Fibroblast of skin of right biceps (primary cell): ENCODE measurements around the gene ELP1.
A peak's percentile ranks its signal among the peaks of the same experiment; 100 is the strongest.
"Not testable (repeated sequence)": the region's sequence is repeated elsewhere in the genome, so short reads cannot be mapped to it uniquely, and the experiment has no call there.

ENCODE experiments used
- DNase-seq: peaks from one replicate; pipeline ENCODE4 v3.0.0-alpha.2; 2013

Gene ELP1, protein sequence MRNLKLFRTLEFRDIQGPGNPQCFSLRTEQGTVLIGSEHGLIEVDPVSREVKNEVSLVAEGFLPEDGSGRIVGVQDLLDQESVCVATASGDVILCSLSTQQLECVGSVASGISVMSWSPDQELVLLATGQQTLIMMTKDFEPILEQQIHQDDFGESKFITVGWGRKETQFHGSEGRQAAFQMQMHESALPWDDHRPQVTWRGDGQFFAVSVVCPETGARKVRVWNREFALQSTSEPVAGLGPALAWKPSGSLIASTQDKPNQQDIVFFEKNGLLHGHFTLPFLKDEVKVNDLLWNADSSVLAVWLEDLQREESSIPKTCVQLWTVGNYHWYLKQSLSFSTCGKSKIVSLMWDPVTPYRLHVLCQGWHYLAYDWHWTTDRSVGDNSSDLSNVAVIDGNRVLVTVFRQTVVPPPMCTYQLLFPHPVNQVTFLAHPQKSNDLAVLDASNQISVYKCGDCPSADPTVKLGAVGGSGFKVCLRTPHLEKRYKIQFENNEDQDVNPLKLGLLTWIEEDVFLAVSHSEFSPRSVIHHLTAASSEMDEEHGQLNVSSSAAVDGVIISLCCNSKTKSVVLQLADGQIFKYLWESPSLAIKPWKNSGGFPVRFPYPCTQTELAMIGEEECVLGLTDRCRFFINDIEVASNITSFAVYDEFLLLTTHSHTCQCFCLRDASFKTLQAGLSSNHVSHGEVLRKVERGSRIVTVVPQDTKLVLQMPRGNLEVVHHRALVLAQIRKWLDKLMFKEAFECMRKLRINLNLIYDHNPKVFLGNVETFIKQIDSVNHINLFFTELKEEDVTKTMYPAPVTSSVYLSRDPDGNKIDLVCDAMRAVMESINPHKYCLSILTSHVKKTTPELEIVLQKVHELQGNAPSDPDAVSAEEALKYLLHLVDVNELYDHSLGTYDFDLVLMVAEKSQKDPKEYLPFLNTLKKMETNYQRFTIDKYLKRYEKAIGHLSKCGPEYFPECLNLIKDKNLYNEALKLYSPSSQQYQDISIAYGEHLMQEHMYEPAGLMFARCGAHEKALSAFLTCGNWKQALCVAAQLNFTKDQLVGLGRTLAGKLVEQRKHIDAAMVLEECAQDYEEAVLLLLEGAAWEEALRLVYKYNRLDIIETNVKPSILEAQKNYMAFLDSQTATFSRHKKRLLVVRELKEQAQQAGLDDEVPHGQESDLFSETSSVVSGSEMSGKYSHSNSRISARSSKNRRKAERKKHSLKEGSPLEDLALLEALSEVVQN (N-terminal part only)

DNA sequence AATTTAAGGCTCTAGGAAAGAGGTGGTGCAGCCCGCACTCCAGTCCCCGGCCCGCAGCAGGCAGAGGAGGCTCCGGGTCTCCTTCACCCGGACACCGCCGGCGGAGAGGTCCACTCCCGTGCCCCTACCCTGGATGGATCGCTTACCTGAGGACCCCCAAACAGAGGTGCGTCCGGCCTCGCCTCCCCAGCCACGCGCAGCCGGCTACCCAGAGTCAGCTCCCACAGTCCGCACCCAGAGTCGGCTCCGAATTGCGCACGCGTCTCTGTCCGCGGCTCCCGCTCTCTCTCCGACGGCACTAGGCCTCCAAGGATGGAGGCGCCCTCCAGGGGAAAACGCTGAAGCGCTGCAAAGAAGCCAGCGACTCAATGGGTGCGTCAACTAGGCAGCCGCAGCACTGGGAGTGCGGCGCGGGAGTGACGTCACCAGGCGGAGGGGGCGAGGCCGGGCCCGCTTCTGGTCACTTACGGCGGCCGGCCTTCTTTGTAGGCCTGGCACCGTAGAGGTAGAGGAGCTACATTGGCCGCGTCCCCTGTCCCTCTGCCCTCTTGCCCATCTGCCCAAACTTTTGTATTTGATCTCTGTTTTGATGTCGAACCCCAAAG lies at the start of gene ELP1:
ELP1 (minus strand) TSS at position 407 of the 605 bp plus-strand sequence. CDS start 2,978 bp downstream, outside the sequence.
- peak; percentile 96 for DNase-seq

GRCh38 chr9:108980893-108981292 lies 47.0 kb upstream of the ELP1 start:
- no peak for DNase-seq

DNA sequence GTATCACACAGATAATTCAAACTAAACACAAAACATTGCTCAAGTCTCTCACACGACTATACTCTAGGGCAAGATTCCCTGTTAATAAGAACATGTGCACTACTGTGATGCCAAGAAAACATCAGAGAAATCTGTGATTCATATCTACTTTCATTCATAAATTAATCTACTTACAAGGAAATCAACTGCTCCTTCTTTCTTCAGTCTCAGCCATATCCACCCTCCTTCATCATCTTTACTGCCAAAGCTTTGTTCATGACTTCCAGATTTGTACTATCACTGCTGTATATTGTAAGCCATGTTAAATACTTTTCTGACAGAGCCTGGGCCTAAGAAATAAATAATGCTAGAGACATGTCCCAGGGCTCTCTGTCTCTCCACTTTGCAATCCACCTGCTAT lies 44.3 kb upstream of the ELP1 start:
- DNase-seq = no peak

DNA sequence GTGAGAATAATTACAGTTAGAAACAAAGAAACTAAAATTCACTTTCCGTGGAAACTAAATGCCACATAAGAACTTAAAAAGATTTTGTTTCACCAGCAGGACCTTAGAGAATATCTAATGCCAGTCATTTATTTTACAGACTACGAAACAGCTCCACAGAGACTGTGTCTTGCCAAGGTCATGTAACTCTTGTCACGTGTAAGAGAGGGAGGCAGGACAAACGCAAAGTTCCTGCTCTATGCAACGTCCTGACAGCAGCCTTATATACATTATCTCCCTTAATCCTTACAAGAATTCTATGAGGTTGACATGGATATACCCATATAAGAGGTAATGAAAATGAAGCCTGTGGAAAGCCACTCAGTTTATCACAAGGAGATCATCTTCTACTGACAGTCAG lies 40.0 kb upstream of the ELP1 start:
- no peak for DNase-seq

DNA sequence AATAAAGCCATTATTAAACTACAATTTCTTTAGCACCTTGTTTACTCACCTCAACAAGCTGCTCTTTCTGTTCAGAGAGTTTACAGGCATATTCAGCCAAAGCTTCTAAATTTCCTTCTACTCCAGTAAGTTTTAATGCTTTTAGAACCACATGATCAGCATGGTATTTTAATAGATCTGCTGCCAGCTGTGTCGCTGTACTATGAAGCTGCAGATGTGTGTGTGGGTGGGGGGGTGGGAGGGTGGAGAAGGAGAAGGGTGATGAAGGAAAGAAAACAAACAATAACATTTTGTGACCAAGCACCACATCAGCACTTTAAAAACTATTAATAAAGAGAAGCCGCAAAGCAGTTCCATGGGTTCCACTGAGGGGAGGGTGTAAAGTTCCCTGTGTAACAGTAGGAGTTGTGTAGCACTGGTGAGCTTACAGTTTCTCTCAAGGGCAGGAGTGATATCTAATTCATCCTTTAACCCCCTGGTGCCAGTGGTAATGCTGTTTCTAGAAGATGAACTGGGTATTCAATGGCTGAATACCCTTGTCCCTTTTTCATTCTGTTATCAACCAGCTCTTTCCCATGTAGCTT lies 38.8 kb upstream of the ELP1 start:
- DNase-seq = no peak

DNA sequence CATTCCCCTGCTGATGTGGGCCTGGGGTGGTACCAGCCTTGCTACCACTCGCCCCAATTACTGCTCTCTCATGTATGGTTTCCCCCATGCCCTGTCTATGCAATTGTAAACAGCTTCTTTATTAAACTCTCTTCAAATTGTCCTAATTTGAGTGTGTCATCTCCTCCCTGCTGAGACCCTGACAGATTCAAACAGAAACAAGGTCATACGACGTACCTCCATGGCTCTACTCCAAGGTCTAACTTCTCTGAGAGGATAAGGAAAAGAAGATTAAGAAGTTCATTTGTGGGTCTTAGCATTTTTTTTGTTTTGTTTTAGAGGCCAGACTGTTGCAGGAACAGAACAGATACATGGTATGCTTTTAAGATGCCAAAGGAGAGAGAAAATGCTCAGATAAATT lies 38.3 kb upstream of the ELP1 start:
- DNase-seq = no peak

DNA sequence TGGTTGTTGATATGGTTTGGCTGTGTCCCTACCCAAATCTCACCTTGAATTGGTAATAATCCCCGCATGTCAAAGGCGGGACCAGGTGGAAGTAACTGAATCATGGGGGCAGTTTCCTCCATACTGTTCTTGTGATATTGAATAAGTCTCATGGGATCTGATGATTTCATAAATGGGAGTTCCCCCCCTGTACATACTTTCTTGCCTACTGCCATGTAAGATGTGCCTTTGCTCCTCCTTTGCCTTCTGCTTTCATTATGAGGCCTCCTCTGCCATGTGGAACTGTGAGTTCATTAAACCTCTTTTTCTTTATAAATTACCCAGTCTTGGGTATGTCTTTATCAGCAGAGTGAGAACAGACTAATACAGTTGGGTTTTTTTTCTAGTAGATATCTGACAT lies 37.5 kb upstream of the ELP1 start:
- DNase-seq = not testable (repeated sequence)

- DNase-seq = no peak
Observed at GRCh38 chr9:108967916-108968315, 34.0 kb upstream of the ELP1 start.

DNA sequence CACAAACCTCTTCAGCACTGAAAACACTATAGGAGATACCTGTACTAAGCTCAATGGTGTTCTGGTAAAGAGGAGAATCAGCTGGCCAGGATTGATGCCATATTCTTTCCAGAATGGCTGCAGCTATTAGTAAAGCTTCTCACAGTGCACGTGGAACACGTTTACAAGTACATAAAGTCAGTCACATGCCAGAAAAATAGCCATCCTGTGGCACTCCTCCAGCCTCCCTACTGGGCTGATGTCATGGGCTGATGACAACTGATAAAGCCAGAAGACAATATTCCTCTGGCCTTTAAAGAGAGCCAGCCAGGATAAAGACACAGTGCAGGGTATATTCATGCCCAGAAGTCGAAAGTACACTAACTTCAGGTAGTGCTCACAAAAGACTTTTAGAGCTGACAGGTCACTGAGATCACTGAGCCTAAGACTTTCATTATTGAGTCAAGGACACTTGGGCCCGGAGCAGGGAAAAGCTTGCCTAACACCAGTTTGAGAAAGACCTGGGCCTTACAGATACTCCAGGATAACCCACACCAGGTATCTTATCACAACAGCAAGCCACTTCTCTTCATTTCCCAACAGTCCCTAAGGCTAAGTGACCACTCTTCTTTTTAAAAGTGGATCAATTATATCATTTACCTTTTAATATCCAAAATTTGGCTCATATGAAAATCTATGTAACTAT lies 29.7 kb upstream of the ELP1 start:
- no peak for DNase-seq

DNA sequence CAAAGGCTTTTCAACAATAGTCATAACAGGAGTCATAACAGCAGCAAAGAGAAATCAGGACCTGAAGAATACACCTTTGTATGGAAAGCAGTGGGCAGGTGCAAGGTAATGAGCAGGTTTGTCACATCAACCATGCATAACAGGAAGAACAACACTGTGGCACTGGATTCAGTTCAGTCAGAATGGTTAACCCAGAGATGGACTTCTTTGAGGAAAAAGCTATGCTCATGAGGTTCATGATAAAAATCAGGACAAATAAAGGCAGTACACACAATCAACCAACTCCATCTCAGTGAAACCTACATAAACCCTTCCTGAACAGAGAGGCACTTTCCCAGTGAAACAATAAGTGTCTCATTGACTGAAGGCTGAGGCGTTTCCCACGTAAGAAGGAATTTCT lies 27.2 kb upstream of the ELP1 start:
- DNase-seq = no peak

GRCh38 chr9:108960331-108960730 lies 26.4 kb upstream of the ELP1 start:
- DNase-seq = no peak

DNA sequence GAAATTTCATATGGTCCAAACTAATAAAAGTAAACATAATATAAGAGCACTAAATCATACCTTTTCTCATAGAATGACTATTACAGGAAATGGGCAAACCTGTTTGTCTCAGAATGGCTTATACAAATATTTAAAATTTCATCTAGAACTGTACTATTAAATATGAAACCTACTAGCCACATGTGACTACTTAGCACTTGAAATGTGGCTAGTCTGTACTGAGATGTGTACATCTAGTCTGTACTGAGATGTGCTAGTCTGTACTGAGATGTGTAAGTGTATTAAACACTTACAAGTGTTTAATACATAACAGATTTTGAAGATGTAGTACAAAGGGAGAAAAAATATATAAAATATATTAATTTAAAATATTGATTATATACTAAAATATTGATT lies 22.7 kb upstream of the ELP1 start:
- DNase-seq = no peak

DNA sequence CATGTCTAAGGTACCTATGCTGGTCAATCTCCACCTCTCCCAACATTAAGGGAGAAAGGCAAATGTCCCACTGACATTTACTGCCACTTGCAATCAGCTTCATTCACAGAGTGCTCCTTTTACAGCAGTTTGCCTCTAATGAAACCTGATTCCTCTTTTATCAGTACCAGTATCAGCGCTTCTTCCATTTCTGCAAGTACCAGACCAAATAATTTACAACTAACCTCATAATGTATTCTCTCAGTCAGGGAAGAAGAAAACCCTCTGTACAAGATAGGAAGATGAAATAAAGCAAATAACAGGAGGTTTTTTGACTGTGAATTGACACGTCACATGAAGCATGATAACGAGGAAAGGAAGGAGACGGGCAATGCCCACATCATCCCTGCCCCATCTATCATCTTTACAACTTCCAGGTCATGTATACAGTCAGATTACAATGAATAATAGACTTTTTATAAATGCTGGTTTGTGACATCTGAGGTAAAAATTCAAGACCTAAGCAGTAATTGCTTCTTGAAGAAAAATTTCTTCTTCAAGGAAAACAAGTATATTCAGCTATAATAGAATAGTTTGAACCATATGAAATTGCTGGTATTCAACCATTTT lies 22.2 kb upstream of the ELP1 start:
- no peak for DNase-seq

- peak; percentile 51 for DNase-seq
Observed at GRCh38 chr9:108953983-108954574, 20.2 kb upstream of the ELP1 start.

DNA sequence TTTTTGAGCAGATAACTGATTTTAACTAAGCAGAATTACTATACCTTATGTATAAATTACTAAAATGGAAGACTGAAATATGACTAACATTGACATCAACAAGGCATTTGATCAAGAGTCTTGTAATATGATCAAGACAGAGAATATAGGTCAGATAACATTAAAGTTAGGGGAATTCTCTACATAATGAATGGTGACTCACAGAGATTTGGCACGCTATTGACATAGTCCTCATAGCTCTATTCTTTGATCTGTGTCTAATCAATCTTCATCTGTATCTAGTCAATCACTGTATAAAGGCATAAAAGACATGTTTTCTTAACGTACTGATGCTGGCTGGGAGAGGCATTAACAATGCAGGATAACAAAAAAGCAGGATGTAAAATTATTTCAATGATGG lies 17.7 kb upstream of the ELP1 start:
- DNase-seq = peak; percentile 15

DNA sequence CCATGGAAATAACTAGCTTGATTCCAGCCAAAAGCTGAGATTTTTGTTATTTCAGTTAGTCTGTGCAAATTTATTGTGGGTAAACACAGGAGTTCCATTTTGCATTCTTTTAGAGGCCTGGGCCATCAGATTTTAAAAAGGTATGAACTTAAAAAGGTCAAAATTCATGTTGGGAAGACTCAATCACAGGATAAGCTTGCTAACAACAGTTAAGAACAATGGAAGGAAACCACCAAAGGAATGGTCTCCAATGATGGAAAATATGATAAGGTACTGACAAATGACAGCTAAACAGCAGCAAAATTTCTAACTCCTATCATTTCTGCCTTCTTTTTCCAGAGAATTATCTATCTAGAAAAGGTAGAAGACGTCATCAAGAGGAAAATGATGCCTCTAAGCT lies 16.2 kb upstream of the ELP1 start:
- no peak for DNase-seq

GRCh38 chr9:108939975-108940374 lies 6.1 kb upstream of the ELP1 start:
- DNase-seq = no peak

DNA sequence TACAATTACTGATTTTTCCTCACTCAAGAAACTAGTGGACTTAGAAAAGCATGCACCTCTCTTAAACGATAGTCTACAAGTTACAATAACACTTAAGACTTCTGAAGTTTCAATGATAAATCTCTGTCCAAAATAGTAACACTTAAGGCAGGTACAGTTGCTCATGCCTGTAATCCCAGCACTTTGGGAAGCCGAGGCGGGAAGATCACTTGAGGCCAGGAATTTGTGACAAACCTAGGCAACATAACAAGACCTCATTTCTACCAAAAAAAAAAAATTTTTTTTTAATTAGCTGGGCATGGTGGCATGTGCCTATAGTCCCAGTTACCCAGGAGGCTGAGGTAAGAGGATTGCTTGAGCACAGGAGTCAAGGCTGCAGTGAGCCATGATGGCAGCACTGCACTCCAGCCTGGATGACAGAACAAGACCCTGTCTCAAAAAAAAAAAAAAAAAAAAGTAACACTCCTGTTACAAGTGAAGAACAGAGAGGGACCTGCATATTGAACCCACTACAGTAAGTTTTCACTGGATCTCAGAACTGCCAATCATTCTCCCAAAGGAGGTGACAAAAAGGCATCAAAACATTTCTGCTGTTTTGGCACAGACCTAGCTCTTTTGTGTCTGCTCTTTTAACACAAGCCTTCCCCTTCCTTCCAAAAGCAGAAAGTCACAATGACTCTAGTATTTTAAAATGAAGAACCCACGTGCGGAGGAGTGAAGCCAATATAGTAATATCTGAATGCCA lies 3.8 kb upstream of the ELP1 start:
- no peak for DNase-seq

DNA sequence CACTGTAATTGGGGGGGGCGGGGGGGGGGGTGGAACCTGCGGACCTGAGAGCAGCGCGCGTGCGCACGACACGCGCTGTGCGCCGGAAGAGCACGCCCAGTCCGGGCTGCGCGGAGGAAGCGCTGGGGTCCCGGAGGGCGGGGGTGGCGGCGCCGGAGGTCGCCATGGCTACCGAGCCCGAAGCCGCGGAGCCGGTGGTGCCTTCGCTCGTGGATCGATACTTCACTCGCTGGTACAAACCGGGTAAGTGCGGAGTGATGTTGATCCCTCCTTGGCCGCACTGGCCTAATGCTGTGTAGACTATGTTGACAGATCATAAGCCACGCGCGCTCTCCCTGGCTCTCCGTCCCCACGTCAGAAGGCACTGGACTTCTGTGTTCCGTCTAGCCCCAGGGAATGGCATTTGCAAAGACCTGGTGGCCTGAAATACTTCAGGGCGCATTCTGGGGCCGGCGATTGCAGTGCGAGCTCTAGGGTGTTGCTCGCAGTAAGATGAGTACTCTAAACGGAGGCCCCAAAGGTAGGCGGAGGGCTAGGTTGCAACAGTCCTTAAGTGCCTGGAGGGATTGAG lies 484 bp upstream of the ELP1 start, which contains the start of gene ABITRAM:
ABITRAM (plus strand) TSS at position 78 of the 571 bp plus-strand sequence; CDS start at position 165, 87 bp downstream.
- peak; percentile 85 for DNase-seq
